ENCODE results near the gene ICE2.
A peak's percentile ranks its signal among the peaks of the same experiment; 100 is the strongest.
"Not testable (repeated sequence)": the region's sequence is repeated elsewhere in the genome, so short reads cannot be mapped to it uniquely, and the experiment has no call there.

ICE2 gene

DNA sequence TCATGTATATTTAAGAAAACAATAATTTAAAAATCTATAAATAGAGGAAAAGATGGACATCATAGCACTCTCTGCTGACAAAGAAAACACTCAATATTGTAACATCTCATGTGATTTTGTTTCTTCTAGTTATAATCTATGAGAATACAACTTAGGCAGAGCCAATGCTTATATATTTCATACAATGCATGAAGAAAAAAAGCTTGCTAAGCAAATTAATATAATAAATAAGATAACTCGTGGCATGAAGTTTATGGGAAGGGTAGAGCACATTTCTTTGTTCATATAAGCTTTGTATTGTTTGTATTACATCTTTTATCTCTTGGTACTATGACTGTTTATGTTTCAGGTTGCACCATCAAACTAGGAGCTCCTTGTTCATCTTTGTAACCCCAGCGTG is 73.5 kb downstream of the ICE2 start:
- no peak for DNase-seq

DNA sequence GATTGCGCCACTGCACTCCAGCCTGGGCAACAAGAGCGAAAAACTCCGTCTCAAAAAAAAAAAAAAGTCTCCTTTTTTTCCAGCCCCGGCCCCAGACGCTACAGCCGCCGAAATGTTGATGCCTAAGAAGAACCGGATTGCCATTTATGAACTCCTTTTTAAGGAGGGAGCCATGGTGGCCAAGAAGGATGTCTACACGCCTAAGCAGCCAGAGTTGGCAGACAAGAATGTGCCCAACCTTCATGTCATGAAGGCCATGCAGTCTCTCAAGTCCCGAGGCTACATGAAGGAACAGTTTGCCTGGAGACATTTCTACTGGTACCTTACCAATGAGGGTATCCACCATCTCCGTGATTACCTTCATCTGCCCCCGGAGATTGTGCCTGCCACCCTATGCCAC is 74.6 kb downstream of the ICE2 start:
- DNase-seq, result not testable (repeated sequence)

DNA sequence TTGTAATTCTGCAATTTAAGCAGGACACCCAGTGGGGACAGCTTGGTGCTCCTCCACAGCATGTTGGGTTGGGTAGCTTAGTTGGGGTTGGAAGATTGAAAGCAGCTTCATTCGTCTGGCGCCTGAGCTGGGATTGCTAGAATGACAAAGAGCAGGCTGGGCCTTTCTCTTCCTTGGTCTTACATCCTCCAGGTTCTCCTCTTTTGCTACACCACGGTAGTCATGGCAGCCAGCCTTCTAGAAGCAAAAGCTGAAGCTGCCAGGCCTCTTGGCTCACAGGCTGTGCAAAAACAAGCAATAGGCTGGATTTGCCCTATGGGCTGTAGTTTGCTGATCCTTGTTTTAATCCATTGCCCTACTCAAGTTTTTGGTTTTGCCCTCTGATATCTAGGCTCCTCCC is 78.0 kb downstream of the ICE2 start:
- no peak for DNase-seq

DNA sequence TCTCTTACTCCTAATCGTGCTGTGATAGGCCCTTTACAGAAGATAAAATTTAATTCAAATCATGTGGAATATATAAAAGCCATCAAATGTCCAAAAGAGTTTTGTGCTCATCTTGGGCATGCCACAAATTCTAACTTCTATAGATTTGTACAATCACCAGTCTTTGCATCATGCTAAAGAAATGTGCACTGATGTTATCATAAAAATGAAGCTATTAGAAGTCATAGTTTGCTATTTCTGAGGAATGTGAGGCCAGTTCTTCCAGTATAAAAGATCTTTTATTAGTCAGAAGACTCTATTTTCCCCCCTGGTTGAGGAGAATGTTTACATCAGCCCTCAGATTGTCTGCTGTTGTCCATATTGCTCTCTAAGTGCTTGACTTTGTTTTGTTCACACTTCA is 79.0 kb downstream of the ICE2 start:
- DNase-seq, result no peak

DNA sequence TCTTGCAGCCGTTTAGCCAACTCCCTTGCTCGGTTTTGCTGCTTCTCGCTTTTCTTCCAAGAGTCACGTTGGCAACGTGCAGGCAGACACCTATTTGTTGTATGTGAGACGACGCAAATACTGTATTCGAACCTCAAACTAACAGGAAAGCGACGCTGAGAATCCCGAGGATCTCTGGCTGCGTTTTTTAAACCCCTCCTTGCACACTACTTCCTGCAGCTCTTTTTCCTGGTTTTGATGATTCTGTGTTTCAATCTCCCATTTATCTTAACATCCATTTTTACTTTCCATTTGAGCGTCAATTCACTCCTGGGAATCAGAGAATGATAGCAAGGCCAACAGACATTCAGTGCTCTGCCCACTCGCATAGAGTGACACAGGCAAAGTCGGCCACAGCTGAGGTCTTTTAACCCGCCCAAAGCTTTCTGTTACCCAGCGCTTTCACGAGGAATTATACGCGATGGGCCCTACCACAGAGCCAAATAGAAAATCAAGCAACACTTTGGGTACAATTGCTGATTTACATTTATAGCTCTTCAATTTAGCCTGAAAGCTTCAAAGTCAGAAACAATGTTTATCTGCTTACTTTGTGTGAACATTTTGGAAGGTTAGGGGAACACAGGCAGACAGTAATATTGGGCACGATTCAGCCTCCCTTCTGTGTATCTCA is 79.6 kb downstream of the ICE2 start:
- no peak for DNase-seq

DNA sequence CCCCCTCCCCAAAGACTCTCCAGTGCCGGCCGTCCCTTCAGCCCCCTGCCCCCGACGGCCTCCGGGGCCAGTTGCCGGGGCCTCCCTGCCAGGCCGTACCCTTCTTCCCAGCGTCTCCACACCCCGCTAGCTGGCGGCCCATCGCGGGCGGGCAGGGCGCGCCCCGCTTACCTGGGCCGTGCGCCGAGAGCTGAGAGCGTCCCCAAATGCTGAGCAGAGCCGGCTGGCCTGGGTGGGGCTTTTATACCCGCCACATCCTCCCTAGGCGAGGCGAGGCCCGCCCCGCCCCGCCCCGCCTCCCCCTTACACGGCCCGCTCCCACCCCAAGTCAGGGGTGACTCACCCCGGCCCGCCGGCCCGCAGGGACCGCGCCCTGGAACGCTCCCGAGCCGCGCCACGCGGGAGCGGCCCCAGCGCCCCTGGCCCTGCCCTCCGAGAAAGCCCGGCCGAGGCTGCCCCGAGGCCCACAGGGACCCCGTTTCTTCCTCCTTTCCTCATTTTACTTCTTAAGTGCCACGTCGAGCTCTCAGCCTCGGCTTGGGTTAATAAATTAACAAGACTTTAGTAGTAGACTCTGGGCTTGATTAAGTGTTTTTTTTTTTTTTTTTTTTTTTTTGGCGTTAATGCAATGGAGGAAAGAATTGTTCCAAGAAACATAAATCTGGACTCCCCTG is 81.0 kb downstream of the ICE2 start, which contains the start of gene ANXA2:
ANXA2 (minus strand) TSS at position 215 of the 674 bp plus-strand sequence. CDS start 11,911 bp downstream, outside the sequence.
- DNase-seq, result peak; percentile 89

DNA sequence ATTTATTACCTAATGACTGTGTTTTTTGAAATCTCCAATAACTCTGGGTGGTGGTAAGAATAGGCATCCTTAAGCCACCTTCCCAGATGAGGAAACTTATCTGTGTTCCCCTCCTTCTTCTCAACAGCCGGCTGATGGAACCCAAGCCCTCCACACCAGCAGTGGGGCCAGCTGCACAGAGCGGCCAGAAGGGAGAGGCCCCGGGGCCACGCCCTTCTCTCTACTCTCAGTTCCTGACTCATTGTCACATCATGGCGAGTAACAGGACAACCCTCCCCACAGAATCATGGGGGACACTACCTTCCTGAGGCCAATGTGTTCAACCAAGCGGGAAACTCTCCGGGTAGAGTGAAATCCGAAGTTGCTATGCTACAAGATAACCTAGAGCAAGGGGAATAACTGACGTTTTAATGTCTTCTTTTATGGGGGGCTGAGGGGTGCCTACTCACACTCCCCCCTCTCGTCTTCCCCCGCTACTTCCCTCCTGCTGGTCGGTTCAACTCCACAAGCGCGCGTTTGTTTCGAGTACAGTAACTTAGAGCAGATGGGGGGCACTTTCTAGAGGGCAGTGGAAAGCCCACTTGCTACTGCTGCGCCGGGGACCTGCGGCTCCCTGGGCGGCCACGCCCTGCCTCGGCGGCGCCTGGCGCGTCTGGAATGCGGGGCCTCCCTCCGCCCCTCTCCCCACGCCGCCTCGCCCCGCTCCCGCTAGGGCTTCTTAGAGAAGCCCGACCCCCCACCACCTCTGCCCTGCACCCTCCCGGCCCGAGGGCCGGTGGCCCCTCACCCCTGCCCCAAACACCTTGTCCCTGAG is 81.8 kb downstream of the ICE2 start:
- DNase-seq, result peak; percentile 55 to 68

DNA sequence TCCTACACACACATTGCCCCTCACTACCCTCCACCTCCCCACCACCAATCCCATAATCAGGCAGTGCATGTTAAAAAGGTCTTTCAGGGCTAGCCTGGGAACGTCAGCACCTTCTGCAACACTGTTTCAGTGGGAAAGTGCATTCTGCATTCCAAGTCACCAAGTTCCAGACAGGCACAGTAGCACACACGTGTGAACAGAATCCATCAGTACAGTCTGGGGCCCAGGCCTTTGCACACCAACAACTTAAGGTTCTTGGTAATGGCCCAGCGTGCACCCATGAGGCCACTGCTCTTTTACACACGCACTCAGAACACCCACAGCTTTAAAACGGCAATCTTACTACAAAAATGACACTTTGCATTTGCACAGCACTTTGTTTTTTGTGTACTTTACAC is 82.4 kb downstream of the ICE2 start:
- no peak for DNase-seq

DNA sequence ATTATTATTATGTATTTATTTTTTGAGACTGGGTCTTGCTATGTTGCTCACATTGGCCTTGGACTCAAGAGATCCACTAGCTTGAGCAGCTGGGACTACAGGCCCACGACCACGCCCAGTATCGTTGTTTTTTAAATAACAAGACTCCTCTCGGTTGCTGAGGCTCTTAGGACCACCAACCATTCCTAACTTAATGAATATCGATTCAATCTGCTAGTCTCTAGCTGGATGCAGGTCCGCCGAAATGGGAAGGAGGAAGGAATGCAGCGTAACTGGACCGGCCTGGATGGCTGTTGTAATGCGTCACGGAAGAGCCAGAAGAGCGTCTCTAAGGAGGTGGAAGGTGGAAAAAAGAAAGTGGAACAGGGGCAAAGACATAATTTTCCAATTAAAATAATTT is 82.8 kb downstream of the ICE2 start:
- DNase-seq, result no peak

DNA sequence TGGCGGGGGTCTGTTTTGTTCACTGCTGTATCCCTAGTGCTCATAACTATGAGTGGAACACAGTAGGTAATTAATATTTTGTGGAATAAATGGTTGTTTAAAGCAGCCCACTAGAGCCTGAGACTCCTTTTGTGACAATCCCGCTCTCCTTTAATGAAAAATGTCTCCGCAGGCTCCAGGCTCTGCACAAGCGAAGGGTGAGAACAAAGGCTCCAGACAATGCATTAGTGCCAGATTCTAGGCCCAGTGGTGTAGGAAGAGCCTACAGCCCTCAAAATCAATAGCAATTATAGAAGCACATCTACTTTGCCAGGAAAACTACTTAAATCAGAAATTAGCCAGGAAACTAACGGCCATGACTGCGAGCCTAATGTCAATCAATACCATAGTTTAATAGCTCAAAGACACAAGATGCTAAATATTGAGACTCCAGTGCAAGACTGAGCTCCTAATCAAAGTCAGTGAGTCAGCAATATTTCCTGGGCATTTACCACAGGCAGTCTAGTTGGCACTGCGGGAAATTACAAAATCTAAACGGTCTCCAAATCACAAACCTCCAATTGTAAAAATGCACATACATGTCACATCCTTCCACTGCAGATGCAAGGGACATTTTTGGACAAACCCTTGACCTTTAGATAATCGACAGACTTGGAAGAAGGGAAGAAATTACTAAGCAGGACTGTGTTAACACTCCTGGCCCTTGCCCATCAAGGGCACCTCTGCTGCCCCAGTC is 83.5 kb downstream of the ICE2 start:
- DNase-seq, result no peak

DNA sequence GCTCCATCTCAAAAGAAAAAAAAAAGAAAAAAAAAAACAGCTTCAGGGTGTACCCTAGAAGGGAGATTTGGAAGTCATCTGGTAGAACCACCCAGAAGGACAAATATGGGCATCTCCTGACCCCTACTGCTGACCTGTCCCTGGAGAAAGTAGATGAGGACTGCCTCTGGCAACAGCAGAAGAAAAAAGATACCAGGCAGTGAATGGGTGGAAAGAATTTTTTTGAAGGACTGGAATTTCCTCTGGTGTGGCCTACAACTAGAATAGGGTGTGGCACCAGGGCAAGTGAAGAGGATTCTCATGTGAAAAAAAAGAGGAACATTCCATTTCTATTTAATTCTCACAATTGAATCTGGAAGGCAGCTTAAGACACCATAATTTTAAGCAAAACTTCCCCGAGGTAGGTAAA is 84.2 kb downstream of the ICE2 start:
- DNase-seq, result no peak

DNA sequence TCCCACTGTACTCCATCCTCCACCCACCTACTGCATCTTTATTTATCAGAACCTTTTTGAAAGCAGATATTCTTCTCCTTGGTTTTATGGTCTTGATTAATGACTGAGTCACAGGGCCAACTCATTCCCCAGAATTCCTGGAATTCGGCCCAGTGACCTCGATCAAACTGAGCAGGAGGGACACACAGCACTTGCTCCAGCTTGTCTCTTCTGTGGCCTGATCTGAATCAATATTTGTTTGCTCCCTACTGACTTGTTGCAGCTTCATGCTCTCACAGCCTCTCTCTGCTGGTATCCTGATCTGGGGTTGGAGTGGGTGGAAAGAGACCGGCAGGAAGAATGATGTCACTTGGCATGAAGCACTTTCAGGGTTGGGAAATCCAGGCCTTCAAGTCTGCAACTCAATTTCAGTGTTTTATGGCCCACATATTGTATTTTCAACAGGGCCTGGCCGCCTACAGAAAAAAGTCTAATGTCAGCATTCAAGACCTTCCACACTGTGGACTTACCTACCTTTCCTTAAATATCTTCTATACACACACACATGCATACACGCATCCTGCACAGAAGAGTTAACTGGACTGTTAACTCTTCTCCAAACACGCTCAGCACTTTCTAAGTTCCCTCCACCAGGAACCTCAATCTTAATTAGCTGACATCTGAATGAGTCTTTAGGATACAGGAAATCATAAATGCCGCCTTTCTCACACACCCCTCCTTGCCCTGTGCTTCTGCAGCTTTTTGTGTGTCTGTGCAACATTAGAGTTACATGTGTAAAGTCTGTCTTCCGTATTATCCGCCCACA is 85.8 kb downstream of the ICE2 start:
- DNase-seq, result no peak

DNA sequence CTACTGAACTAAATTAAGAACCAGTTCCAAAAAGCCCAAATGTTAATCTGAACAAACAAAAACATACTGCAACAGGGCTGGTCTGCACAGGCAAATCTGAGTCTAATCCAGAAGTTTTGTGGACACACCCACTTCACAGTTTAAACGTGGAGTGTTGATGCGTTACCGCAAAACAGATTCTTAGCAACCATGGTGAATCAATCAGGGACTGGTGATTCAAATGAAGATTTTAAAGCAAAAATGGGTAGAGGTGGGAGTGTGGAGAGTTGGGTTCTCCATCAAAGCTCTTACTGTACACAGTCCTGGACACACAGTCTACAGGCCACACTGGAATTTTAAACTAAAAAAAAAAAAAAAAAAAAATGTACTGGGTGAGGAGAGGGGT is 86.3 kb downstream of the ICE2 start:
- peak; percentile 40 to 62 for DNase-seq

DNA sequence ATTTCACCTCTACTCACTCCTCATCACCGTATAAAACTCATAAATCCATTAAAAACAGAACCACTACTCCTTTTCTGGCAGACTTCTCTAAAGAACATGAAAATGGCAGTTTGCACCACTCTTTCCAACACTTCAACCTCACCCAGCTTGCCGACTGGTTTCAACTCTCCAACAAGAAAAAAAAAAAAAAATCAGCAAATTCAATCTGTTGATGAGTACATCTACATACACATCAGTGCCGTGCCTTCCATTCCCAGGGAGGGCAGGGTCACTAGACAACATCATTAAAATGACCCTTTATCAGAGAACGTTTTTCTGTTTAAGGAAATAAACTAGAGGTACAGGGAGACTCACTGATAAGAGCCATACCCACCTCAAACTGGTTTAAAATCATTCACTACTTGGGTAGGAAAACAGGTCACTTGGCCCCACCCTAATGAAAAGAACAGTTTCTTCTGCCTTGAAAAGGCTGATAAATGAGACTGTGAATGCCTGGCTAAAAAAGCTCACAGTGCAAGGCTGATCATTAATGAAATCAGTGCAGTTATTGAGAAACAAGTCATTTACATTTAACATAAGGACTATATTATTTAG is 87.1 kb downstream of the ICE2 start:
- no peak for DNase-seq

DNA sequence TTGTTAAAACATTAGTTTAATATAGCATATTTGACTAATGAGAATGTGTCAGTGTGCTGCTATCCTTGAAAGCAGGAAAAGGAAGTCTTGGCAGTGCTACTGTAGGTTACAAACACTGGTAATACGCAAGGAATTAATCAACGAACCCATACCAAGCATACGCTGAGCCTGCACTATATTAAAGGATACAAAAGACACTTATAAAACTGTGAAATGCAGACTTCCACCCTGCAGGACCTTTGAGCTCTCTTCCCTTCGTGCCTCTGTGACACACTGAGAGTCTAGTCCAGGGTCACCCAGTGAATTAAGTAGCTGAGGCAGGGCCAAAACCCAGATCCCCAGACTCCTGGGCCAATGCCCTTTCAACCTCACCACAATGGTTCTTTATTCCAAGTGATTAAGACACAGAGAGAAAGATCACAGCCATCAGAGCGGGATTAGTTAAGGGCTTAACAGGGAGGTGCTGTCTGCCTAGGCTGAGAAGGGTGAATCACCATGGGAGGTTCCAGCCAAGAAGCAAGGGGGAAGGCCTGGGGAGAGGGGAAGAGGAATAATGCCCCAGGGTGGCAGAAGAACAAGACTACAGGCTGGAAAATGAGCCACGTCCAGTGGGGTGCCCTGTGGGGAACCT is 88.0 kb downstream of the ICE2 start:
- DNase-seq, result peak in 1 of 2 donors; percentile 53

DNA sequence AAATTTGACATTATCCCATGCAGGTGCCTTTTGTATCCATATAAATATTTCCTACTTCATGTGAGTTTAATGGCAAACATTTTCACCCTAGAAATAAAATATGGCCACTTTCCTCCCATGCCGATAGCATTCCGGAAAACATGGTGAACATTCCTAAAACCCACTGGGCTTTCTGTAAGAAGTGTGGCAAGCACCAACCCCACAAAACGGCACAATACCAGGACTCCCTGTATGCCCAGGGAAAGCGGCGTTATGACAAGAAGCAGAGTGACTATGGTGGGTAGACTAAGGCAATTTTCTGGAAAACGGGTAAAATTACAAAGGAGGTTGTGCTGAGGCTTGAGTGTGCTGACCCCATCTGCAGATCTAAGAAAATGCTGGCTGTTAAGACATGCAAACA is 88.7 kb downstream of the ICE2 start:
- no peak for DNase-seq

DNA sequence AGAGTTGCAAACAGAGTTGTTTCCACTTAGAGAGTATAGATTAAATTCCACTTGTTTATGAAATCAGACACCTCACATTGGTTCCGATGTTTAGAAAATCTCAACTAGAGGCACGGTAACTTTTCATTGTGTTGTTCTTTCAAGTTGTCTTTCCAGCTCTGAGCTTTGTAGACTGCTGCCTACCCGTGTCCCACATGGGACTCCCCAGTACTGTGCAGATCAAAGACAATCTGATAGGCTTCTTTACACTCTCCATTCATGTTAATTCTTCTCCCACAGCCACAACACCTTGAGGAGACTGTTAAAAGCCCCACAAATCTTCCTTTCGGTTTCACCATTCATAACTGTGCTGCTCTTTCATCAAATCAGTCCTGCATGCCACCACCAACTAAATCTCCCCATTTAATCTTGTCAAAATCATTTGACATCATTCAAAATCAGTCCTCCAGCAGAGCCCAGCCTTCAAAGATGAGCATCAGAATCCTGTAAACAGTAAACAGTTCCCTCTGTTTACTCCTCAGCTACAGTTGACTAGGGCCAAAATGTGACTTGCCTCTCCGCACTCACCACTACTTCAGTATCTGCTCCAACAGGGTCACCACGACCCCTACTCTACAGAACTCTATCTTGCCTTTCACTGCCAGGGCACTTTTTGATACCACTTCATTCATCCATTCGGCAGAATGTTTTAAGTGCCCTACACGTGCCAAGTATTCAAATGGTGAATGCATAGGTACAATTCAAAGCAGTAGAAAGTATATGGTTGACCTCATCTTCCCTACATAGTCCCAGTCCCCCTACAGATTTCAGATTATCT is 89.5 kb downstream of the ICE2 start:
- peak in 1 of 2 donors; percentile 72 for DNase-seq

DNA sequence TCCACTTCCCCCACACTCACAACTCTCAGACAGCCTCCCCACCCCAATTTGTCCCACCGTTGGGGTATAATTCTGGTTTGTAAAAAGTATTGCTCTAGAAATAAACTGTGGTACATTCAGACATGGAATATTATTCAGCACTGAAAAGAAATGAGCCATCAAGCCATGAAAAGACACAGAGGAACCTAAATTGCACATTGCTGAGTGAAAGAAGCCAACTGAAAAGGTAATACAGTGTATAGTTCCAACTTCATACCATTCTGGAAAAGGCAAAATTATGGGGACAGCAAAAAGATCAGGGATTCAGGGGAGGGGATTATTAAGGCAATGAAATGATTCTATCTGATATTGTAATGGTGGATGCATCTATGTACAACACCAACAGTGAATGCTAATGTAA is 91.6 kb downstream of the ICE2 start:
- DNase-seq, result no peak

DNA sequence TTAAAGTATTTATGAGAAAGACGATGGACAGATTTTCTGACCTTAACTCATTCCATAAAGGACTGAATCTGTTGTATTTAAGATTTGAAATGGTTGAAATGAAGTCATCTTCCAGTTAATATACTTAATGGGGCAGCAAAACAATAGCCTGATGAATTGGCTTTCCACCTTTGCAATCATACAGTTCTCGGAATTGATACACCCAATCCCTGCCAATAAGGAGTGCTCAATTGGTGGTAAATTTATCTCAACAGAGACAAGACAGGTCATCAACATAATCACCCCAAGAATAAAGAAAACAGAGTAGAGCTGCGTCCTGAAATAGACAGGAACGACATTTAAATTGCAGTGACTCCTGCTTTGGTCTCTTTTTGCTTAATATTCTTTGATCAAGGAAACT is 92.3 kb downstream of the ICE2 start:
- DNase-seq, result no peak
